HepG2 (cell line): ENCODE measurements around the gene UBE2S. TPM values are rescaled to one million over a fixed set of nuclear protein-coding genes. Genes with fewer than 3 reads are reported as not detected.

Experiments
- ATAC-seq: fragments of 200-7000 bp; cut with Tn5 transposase; 3 replicates; pipeline ENCODE4 v1.9.1; 2020; ENCODE audit warnings: mild to moderate bottlenecking, moderate library complexity
- BruUV-seq: library from RNA; stranded (reverse); fragments of 400-500 nt; replicated peaks from 2 replicates; lab custom pipeline; 2021; lab: Mats Ljungman, UMichigan
- CTCF ChIA-PET: fragments of 300-600 bp; formaldehyde crosslinking; extraction: SDS; loops from one replicate; lab custom pipeline; 2021; ENCODE audit warnings: low total read pairs, inconsistent platforms, low intra/inter-chr PET ratio; lab: Yijun Ruan, JAX
- POLR2A ChIA-PET: fragments of 350-600 bp; sonication (Branson Sonifier 250); formaldehyde crosslinking; loops from one replicate; lab custom pipeline; 2020; ENCODE audit warnings: antibody characterized with exemption, inconsistent platforms; lab: Yijun Ruan, JAX
- DNase-seq: peaks from one replicate; pipeline ENCODE4 v3.0.0-alpha.2; 2015; ENCODE audit warnings: low spot score
- FAIRE-seq: peaks from 3 replicates; lab custom pipeline; 2011; peaks lifted over from hg19 to GRCh38; lab: Jason Lieb, UNC
- H2AFZ ChIP-seq: one replicate; pipeline ENCODE4 v1.6.1; 2011; ENCODE audit warnings: low read length, inconsistent platforms
- H3K27ac ChIP-seq: fragments of 300-600 bp; 3 replicates; pipeline ENCODE4 v1.8.0; 2011; ENCODE audit warnings: mixed run types, mild to moderate bottlenecking, mixed read lengths, low read length, inconsistent platforms; ENCODE audit not compliant: insufficient read depth; ENCODE audit errors: extremely low read length
- H3K27me3 ChIP-seq, 2 experiments: fragments of 200-600 bp in 1 of 2; 2 replicates in 1 of 2; 3 replicates in 1 of 2; pipeline versions ENCODE4 v1.6.0 to v1.8.0; 2011; ENCODE audit warnings: low read length in 2 of 2, mild to moderate bottlenecking in 2 of 2, moderate library complexity in 2 of 2, inconsistent platforms in 1 of 2; ENCODE audit not compliant: insufficient read depth in 2 of 2, control insufficient read depth in 1 of 2
- H3K36me3 ChIP-seq, 2 experiments: fragments of 200-600 bp in 1 of 2; replicated peaks in 1 of 2; 2 replicates in 1 of 2; 3 replicates in 1 of 2; pipeline versions ENCODE4 v1.5.1 to v1.8.0; 2011; ENCODE audit warnings: low read length in 2 of 2, inconsistent platforms in 1 of 2; ENCODE audit not compliant: insufficient read depth in 2 of 2, control insufficient read depth in 1 of 2
- H3K4me1 ChIP-seq: 2 replicates; pipeline ENCODE4 v1.5.1; 2012; ENCODE audit warnings: low read length, inconsistent platforms; ENCODE audit not compliant: insufficient read depth
- H3K4me2 ChIP-seq: 2 replicates; pipeline ENCODE4 v1.6.0; 2011; ENCODE audit warnings: low read depth, low read length, inconsistent platforms
- H3K4me3 ChIP-seq, 3 experiments: fragments of 200-600 bp in 1 of 3; sonication (generic), shearing (Covaris generic) in 1 of 3; replicated peaks in 1 of 3; 2 replicates each; pipeline ENCODE4 v1.5.1; 2011 to 2016; ENCODE audit warnings: low read length in 3 of 3, inconsistent platforms in 2 of 3, low read depth in 2 of 3, mild to moderate bottlenecking in 2 of 3, control low read depth in 1 of 3, mixed read lengths in 1 of 3; ENCODE audit not compliant: insufficient read depth in 1 of 3
- H3K79me2 ChIP-seq: one replicate; pipeline ENCODE4 v1.6.1; 2011; ENCODE audit warnings: low read length, inconsistent platforms; ENCODE audit not compliant: insufficient read depth
- H3K9ac ChIP-seq: 2 replicates; pipeline ENCODE4 v1.6.0; 2011; ENCODE audit warnings: mild to moderate bottlenecking, low read depth, low read length, inconsistent platforms; ENCODE audit not compliant: insufficient read depth
- H3K9me3 ChIP-seq: 2 replicates; pipeline ENCODE4 v1.5.1; 2012; ENCODE audit warnings: mild to moderate bottlenecking, low read length
- H4K20me1 ChIP-seq: 2 replicates; pipeline ENCODE4 v1.6.0; 2011; ENCODE audit warnings: inconsistent platforms, mild to moderate bottlenecking, low read length, moderate library complexity; ENCODE audit not compliant: insufficient read depth
- ATF7 ChIP-seq, 2 experiments: fragments of 450-650 bp in 1 of 2; sonication (generic) in 1 of 2; formaldehyde crosslinking in 1 of 2; IDR thresholded peaks; 2 replicates each; pipeline versions ENCODE4 v1.4.0 to v1.6.1; 2016 to 2020; ENCODE audit warnings: antibody characterized with exemption in 1 of 2, mild to moderate bottlenecking in 1 of 2, missing genetic modification reagents in 1 of 2
- ZNF232 ChIP-seq: sonication (generic); formaldehyde crosslinking; IDR thresholded peaks from 2 replicates; pipeline ENCODE4 v1.4.0; 2020; ENCODE audit warnings: missing genetic modification reagents, borderline replicate concordance
- ZNF446 ChIP-seq: sonication (generic); formaldehyde crosslinking; IDR thresholded peaks from 2 replicates; pipeline ENCODE4 v1.5.0; 2020; ENCODE audit warnings: mild to moderate bottlenecking, missing genetic modification reagents
- ZNF510 ChIP-seq: sonication (generic); formaldehyde crosslinking; IDR thresholded peaks from 2 replicates; pipeline ENCODE4 v1.4.0; 2020; ENCODE audit warnings: low read depth, mild to moderate bottlenecking, missing genetic modification reagents
- WGBS: methylation state at CpG from one replicate; pipeline ENCODE4 v1.1.6; 2017; ENCODE audit warnings: low lambda C conversion rate; 5-methylcytosine and 5-hydroxymethylcytosine counted together
- in situ Hi-C: cut with HindIII; loops from 2 replicates; pipeline ENCODE4 v1.10.0; 2017; ENCODE audit warnings: low pct_unique_long_range_greater_than_20kb; ENCODE audit not compliant: extremely low pct_ligation_motif_present
- intact Hi-C: fragments of 100-400 bp; cut with micrococcal nuclease; formaldehyde crosslinking; loops from one replicate; pipeline ENCODE4 v1.10.0; 2022; ENCODE audit not compliant: unreplicated experiment
- polyA plus RNA-seq, 8 experiments: library from polyadenylated mRNA; depleted of rRNA in 3 of 8; stranded (reverse) in 7 of 8; unstranded in 1 of 8; fragments of >200 nt; fragmentation: Illumina TruSeq in 4 of 8; extraction: Trizol in 4 of 8; gene quantifications; 2 replicates each; pipeline versions ENCODE4 v1.2.1 to v1.2.3, GENCODE V29; 2011 to 2016; ENCODE audit warnings: low read depth in 4 of 8, missing spikeins in 1 of 8, mixed read lengths in 1 of 8; ENCODE audit not compliant: insufficient read depth in 1 of 8
- total RNA-seq, 5 experiments: library from RNA; depleted of rRNA; stranded (reverse); fragments of >200 nt; fragmentation: Illumina TruSeq; extraction: Trizol; gene quantifications; 2 replicates each; pipeline ENCODE4 v1.2.3, GENCODE V29; 2016; ENCODE audit warnings: low read depth in 1 of 5
- TF ChIP-seq, protein P1 (sequence below): IDR thresholded peaks from 2 replicates; pipeline ENCODE4 v1.6.1; 2012; ENCODE audit warnings: low read length, improper control_type of control experiment
- TF ChIP-seq, protein P2 (sequence below): sonication (generic); formaldehyde crosslinking; IDR thresholded peaks from 2 replicates; pipeline ENCODE4 v1.8.0; 2023; ENCODE audit warnings: mild to moderate bottlenecking, missing genetic modification reagents
- TF ChIP-seq, protein P3 (sequence below): sonication (generic); formaldehyde crosslinking; IDR thresholded peaks from 2 replicates; pipeline ENCODE4 v1.4.0; 2020; ENCODE audit warnings: missing genetic modification reagents, mild to moderate bottlenecking, borderline replicate concordance
- TF ChIP-seq, protein P4 (sequence below): sonication (generic); formaldehyde crosslinking; IDR thresholded peaks from 2 replicates; pipeline ENCODE4 v1.4.0; 2020; ENCODE audit warnings: missing genetic modification reagents

The UBE2S gene
- total and polyA plus RNA-seq, 2 of the 13 experiments (the other 11 are each of a cell fraction or from before 2014, with no cell fraction given), result 32.2 to 39.3 TPM

DNA sequence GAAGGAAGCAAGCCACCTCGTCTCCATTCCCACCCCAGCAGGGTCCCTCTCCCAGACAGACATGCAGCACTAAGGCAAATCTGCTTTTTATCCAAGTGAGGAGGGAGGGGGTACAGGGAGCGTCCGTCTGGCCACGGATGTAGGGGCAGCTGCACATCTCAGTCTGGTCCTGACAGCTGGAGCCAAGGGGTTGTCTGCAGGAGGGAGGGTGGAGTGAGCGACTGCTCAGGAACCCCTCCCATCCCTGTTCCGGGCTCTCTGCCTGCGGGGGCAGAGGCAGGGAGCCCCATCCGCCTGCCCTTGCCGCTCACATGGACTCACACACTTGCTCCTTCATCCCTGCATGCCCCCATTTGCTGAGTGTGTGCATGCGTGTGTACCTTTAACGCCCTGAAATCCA is 28.4 kb downstream of the UBE2S start:
- FAIRE-seq (no peak), ATAC-seq (no peak), DNase-seq (no peak)
- Histone ChIP-seq H3K36me3 (no peaks in the 10 kb centered on the region), H3K4me2 (no peak overlapping the region), H3K9ac (no peak overlapping the region), H3K27me3 (0 out of 5 replicates have a peak, but pooled peaks cover 0 to 7% of the 10 kb centered on the region in 2 experiments), H3K9me3 (no peaks in the 10 kb centered on the region), H2AFZ (no peak overlapping the region), H4K20me1 (no peaks in the 10 kb centered on the region), H3K4me1 (peaks cover 50% of the 10 kb centered on the region), H3K4me3 (no peak overlapping the region), H3K27ac (no peak overlapping the region)
- in situ Hi-C loops (no loop called here), intact Hi-C loops (no loop called here)
- WGBS, result 44% methylated on average over 10 of the region's 11 CpGs
- no TSS peak for BruUV-seq
- POLR2A ChIA-PET, result no interaction called here
- TF ChIP-seq, protein P1, sequence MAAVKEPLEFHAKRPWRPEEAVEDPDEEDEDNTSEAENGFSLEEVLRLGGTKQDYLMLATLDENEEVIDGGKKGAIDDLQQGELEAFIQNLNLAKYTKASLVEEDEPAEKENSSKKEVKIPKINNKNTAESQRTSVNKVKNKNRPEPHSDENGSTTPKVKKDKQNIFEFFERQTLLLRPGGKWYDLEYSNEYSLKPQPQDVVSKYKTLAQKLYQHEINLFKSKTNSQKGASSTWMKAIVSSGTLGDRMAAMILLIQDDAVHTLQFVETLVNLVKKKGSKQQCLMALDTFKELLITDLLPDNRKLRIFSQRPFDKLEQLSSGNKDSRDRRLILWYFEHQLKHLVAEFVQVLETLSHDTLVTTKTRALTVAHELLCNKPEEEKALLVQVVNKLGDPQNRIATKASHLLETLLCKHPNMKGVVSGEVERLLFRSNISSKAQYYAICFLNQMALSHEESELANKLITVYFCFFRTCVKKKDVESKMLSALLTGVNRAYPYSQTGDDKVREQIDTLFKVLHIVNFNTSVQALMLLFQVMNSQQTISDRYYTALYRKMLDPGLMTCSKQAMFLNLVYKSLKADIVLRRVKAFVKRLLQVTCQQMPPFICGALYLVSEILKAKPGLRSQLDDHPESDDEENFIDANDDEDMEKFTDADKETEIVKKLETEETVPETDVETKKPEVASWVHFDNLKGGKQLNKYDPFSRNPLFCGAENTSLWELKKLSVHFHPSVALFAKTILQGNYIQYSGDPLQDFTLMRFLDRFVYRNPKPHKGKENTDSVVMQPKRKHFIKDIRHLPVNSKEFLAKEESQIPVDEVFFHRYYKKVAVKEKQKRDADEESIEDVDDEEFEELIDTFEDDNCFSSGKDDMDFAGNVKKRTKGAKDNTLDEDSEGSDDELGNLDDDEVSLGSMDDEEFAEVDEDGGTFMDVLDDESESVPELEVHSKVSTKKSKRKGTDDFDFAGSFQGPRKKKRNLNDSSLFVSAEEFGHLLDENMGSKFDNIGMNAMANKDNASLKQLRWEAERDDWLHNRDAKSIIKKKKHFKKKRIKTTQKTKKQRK, result no peak
- no peak for TF ChIP-seq ZNF510 (CRISPR knock-in tag)
- TF ChIP-seq ZNF446 (CRISPR knock-in tag), result no peak
- TF ChIP-seq, protein P2, sequence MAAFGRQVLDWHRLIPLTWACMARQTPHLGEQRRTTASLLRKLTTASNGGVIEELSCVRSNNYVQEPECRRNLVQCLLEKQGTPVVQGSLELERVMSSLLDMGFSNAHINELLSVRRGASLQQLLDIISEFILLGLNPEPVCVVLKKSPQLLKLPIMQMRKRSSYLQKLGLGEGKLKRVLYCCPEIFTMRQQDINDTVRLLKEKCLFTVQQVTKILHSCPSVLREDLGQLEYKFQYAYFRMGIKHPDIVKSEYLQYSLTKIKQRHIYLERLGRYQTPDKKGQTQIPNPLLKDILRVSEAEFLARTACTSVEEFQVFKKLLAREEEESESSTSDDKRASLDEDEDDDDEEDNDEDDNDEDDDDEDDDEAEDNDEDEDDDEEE (CRISPR knock-in tag), result no peak
- no peak for TF ChIP-seq ATF7 (IDR thresholded peaks at IDR 0.05)
- no peak for TF ChIP-seq ATF7 (CRISPR knock-in tag; IDR thresholded peaks at IDR 0.05)
- TF ChIP-seq ZNF232, result no peak
- TF ChIP-seq, protein P3, sequence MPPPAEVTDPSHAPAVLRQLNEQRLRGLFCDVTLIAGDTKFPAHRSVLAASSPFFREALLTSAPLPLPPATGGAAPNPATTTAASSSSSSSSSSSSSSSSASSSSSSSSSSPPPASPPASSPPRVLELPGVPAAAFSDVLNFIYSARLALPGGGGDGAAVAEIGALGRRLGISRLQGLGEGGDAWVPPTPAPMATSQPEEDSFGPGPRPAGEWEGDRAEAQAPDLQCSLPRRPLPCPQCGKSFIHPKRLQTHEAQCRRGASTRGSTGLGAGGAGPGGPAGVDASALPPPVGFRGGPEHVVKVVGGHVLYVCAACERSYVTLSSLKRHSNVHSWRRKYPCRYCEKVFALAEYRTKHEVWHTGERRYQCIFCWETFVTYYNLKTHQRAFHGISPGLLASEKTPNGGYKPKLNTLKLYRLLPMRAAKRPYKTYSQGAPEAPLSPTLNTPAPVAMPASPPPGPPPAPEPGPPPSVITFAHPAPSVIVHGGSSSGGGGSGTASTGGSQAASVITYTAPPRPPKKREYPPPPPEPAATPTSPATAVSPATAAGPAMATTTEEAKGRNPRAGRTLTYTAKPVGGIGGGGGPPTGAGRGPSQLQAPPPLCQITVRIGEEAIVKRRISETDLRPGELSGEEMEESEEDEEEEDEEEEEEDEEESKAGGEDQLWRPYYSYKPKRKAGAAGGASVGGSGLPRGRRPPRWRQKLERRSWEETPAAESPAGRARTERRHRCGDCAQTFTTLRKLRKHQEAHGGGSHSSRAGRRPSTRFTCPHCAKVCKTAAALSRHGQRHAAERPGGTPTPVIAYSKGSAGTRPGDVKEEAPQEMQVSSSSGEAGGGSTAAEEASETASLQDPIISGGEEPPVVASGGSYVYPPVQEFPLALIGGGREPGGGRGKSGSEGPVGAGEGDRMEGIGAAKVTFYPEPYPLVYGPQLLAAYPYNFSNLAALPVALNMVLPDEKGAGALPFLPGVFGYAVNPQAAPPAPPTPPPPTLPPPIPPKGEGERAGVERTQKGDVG, result no peak
- TF ChIP-seq, protein P4, sequence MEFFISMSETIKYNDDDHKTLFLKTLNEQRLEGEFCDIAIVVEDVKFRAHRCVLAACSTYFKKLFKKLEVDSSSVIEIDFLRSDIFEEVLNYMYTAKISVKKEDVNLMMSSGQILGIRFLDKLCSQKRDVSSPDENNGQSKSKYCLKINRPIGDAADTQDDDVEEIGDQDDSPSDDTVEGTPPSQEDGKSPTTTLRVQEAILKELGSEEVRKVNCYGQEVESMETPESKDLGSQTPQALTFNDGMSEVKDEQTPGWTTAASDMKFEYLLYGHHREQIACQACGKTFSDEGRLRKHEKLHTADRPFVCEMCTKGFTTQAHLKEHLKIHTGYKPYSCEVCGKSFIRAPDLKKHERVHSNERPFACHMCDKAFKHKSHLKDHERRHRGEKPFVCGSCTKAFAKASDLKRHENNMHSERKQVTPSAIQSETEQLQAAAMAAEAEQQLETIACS (CRISPR knock-in tag), result no peak
- TF ChIP-seq, all 625 proteins: peak for 0
- H3K79me2 ChIP-seq, result no peaks in the 10 kb centered on the region
- CTCF ChIA-PET, result no interaction called here
